K562 (cell line): ENCODE measurements around the gene AZU1. TPM values are rescaled to one million over a fixed set of nuclear protein-coding genes. Genes with fewer than 3 reads are reported as not detected.

ENCODE experiments used
- FOXJ3 ChIP-seq: sonication (generic); formaldehyde crosslinking; IDR thresholded peaks from 2 replicates; pipeline ENCODE4 v1.4.0; 2020; ENCODE audit warnings: mild to moderate bottlenecking, missing genetic modification reagents
- FOXP1 ChIP-seq: sonication (generic); formaldehyde crosslinking; IDR thresholded peaks from 2 replicates; pipeline ENCODE4 v1.8.0; 2022; ENCODE audit warnings: mild to moderate bottlenecking, missing genetic modification reagents
- HNRNPLL ChIP-seq: fragments of 200-400 bp; formaldehyde crosslinking; IDR thresholded peaks from 2 replicates; pipeline ENCODE4 v1.6.1; 2017; ENCODE audit warnings: low read length, low read depth, mild to moderate bottlenecking; ENCODE audit not compliant: poor library complexity, severe bottlenecking
- KLF16 ChIP-seq: IDR thresholded peaks from 2 replicates; pipeline ENCODE4 v1.6.1; 2016; ENCODE audit warnings: antibody characterized with exemption
- SMAD4 ChIP-seq: fragments of 250-450 bp; sonication (Bioruptor Pico); conservative IDR thresholded peaks from 2 replicates; pipeline ENCODE4 v1.8.0; 2021; ENCODE audit warnings: inconsistent platforms, mild to moderate bottlenecking, moderate library complexity
- TFAP4 ChIP-seq: sonication (generic); formaldehyde crosslinking; IDR thresholded peaks from 2 replicates; pipeline ENCODE4 v1.8.0; 2022; ENCODE audit warnings: missing genetic modification reagents, mild to moderate bottlenecking, moderate library complexity, borderline replicate concordance
- THRB ChIP-seq: fragments of 450-650 bp; formaldehyde crosslinking; conservative IDR thresholded peaks from 2 replicates; pipeline ENCODE4 v1.4.0; 2022; ENCODE audit warnings: mild to moderate bottlenecking, missing genetic modification characterization
- U2AF1 ChIP-seq: fragments of 200-400 bp; formaldehyde crosslinking; optimal IDR thresholded peaks from 2 replicates; pipeline ENCODE3; 2017; ENCODE audit warnings: mild to moderate bottlenecking, low read depth, low read length, moderate library complexity
- ZBTB2 ChIP-seq: fragments of 450-650 bp; IDR thresholded peaks from 2 replicates; pipeline ENCODE4 v1.6.1; 2016; ENCODE audit warnings: antibody characterized with exemption
- ZBTB7A ChIP-seq: IDR thresholded peaks from 2 replicates; pipeline ENCODE4 v1.6.1; 2011; ENCODE audit warnings: low read depth, mild to moderate bottlenecking, low read length, moderate library complexity, borderline replicate concordance; ENCODE audit not compliant: control insufficient read depth
- ZEB2 ChIP-seq: fragments of 450-650 bp; IDR thresholded peaks from 2 replicates; pipeline ENCODE4 v1.6.1; 2016
- ZNF263 ChIP-seq: sonication (generic); formaldehyde crosslinking; IDR thresholded peaks from 2 replicates; pipeline ENCODE4 v1.8.0; 2022; ENCODE audit warnings: mild to moderate bottlenecking, missing genetic modification reagents, borderline replicate concordance
- ZNF589 ChIP-seq: fragments of 200-800 bp; sonication (Bioruptor generic); IDR thresholded peaks from 2 replicates; pipeline ENCODE4 v1.6.1; 2016; ENCODE audit warnings: low read depth, missing genetic modification characterization, missing compliant biosample characterization
- ZNF592 ChIP-seq: fragments of 450-650 bp; IDR thresholded peaks from 2 replicates; pipeline ENCODE4 v1.6.1; 2017; ENCODE audit warnings: antibody characterized with exemption, mild to moderate bottlenecking
- ZNF696 ChIP-seq: fragments of 250-450 bp; sonication (Bioruptor Pico); conservative IDR thresholded peaks from 2 replicates; pipeline ENCODE4 v1.4.0; 2020; ENCODE audit warnings: mild to moderate bottlenecking, moderate library complexity
- polyA plus RNA-seq, 8 experiments: library from polyadenylated mRNA; depleted of rRNA in 4 of 8; stranded (reverse) in 5 of 8; unstranded in 3 of 8; fragments of >200 nt; fragmentation: Nextera tagmentation in 2 of 8; fragmentation: Illumina TruSeq in 1 of 8; extraction: Ambion mirVana in 2 of 8; extraction: Trizol in 1 of 8; gene quantifications; 2 replicates each; pipeline versions ENCODE4 v1.2.1 to v1.2.3, GENCODE V29; 2011 to 2014; ENCODE audit warnings: inconsistent platforms in 1 of 8, missing spikeins in 1 of 8
- total RNA-seq, 7 experiments: library from RNA; depleted of rRNA in 6 of 7; stranded (reverse); fragments of >200 nt in 6 of 7; fragmentation: Illumina TruSeq in 2 of 7; extraction: Trizol in 2 of 7; gene quantifications; 2 replicates each; pipeline versions ENCODE4 v1.2.1 to v1.2.3, GENCODE V29; 2011 to 2021; ENCODE audit warnings: low replicate concordance in 1 of 7

The AZU1 gene
- total and polyA plus RNA-seq, 9 of the 15 experiments (the other 6 are each of a cell fraction or from before 2014, with no cell fraction given): 0.29 to 1.9 (median 0.59) TPM; not detected in 3

GRCh38 chr19:823565-824121, 4.0 kb upstream of the AZU1 start (continued):
- TF ChIP-seq ZNF592: peak; percentile 80; the same call in 1 of the 2 replicates
- TF ChIP-seq ZBTB2: peak; percentile 54; the same call in 1 of the 2 replicates
- TF ChIP-seq SMAD4 (CRISPR knock-in tag): peak; percentile 69
- TF ChIP-seq ZEB2: 0 out of 2 replicates have a peak, but pooled peaks have one; percentile 40
- peak; percentile 73 for TF ChIP-seq ZBTB7A
- TF ChIP-seq KLF16: no peak; the same call in 1 of the 2 replicates
- TF ChIP-seq FOXJ3: no peak
- no peak; the same call in 1 of the 2 replicates for TF ChIP-seq ZNF263
- peak; percentile 47 for TF ChIP-seq ZNF589 (CRISPR knock-in tag)
- 0 out of 2 replicates have a peak, but pooled peaks have one; percentile 49 for TF ChIP-seq FOXP1
- no peak for TF ChIP-seq U2AF1
- peak; percentile 19; the same call in 1 of the 2 replicates for TF ChIP-seq THRB (CRISPR knock-in tag)
- TF ChIP-seq ZNF696 (CRISPR knock-in tag): no peak
- peak; percentile 42; the same call in 1 of the 2 replicates for TF ChIP-seq TFAP4 (CRISPR knock-in tag)
- TF ChIP-seq HNRNPLL: no peak
